OCI-LY3 (cell line): ENCODE measurements around the gene EBI3.
"Not testable (repeated sequence)": the region's sequence is repeated elsewhere in the genome, so short reads cannot be mapped to it uniquely, and the experiment has no call there.

Source experiments
- H2AFZ ChIP-seq: fragments of 200-600, 300-600 bp; shearing (Covaris generic); 2 replicates; pipeline ENCODE4 v1.6.0; 2014; ENCODE audit warnings: antibody characterized with exemption, low read depth, low read length
- H3K27ac ChIP-seq: fragments of 200-600, 300-600 bp; sonication (generic); 2 replicates; pipeline ENCODE4 v1.5.1; 2014; ENCODE audit warnings: mild to moderate bottlenecking, low read length, moderate library complexity, mixed read lengths
- H3K27me3 ChIP-seq: fragments of 200-600, 300-600 bp; sonication (generic); 2 replicates; pipeline ENCODE4 v1.6.1; 2014; ENCODE audit warnings: low read depth, low read length, mixed read lengths
- H3K36me3 ChIP-seq: fragments of 200-600, 300-600 bp; sonication (generic); replicated peaks from 2 replicates; pipeline ENCODE3; 2014; ENCODE audit warnings: low read depth, low read length, mixed read lengths
- H3K4me1 ChIP-seq: fragments of 300-600, 200-600 bp; sonication (generic); 2 replicates; pipeline ENCODE4 v1.6.1; 2014; ENCODE audit warnings: low read length, mixed read lengths
- H3K4me2 ChIP-seq: fragments of 200-600, 300-600 bp; sonication (generic); 2 replicates; pipeline ENCODE4 v1.6.1; 2014; ENCODE audit warnings: low read length, mixed read lengths
- H3K4me3 ChIP-seq: fragments of 300-600, 200-600 bp; sonication (generic); 2 replicates; pipeline ENCODE4 v1.5.1; 2014; ENCODE audit warnings: antibody characterized with exemption, mild to moderate bottlenecking, low read length, moderate library complexity
- H3K79me2 ChIP-seq: fragments of 300-600, 200-600 bp; shearing (Covaris generic); 2 replicates; pipeline ENCODE4 v1.6.1; 2014; ENCODE audit warnings: mild to moderate bottlenecking, low read length, mixed read lengths
- H3K9ac ChIP-seq: fragments of 300-600, 200-600 bp; shearing (Covaris generic); 2 replicates; pipeline ENCODE4 v1.6.0; 2014; ENCODE audit warnings: mild to moderate bottlenecking, low read length, moderate library complexity
- H3K9me3 ChIP-seq: fragments of 200-600, 300-600 bp; shearing (Covaris generic); 2 replicates; pipeline ENCODE4 v1.6.1; 2014; ENCODE audit warnings: low read length, mixed read lengths; ENCODE audit not compliant: insufficient read depth
- H4K20me1 ChIP-seq: fragments of 200-600, 300-600 bp; sonication (generic); 2 replicates; pipeline ENCODE4 v1.6.1; 2016; ENCODE audit warnings: low read length, mixed read lengths; ENCODE audit not compliant: insufficient read depth
- CTCF ChIP-seq: fragments of 200-600, 300-600 bp; sonication (generic); IDR thresholded peaks from 2 replicates; pipeline ENCODE4 v1.5.1; 2014; ENCODE audit warnings: antibody characterized with exemption, low read length, low read depth
- EZH2phosphoT487 ChIP-seq: fragments of 200-600 bp; shearing (Covaris generic); IDR thresholded peaks from 2 replicates; pipeline ENCODE4 v1.6.1; 2018; ENCODE audit warnings: antibody characterized with exemption, mixed run types, low read depth

Gene EBI3

GRCh38 chr19:4186087-4186993, 43.0 kb upstream of the EBI3 start:
- peak overlapping the region; percentile 47 for H3K4me2 ChIP-seq
- H3K9ac ChIP-seq, result no peak overlapping the region
- H3K4me1 ChIP-seq, result peaks cover 17% of the 10 kb centered on the region
- H3K27me3 ChIP-seq, result no peaks in the 10 kb centered on the region
- peak overlapping the region; percentile 55 for H2AFZ ChIP-seq
- peaks cover 10% of the 10 kb centered on the region for H3K79me2 ChIP-seq
- no peak overlapping the region for H3K4me3 ChIP-seq
- no peaks in the 10 kb centered on the region for H3K36me3 ChIP-seq
- H4K20me1 ChIP-seq, result no peaks in the 10 kb centered on the region
- H3K27ac ChIP-seq, result no peak overlapping the region
- TF ChIP-seq EZH2phosphoT487 (no peak), CTCF (peak; percentile 87)
- H3K9me3 ChIP-seq, result no peaks in the 10 kb centered on the region

GRCh38 chr19:4187313-4188122, 41.8 kb upstream of the EBI3 start:
- Histone ChIP-seq H2AFZ (no peak overlapping the region), H4K20me1 (no peaks in the 10 kb centered on the region), H3K4me1 (peaks cover 16% of the 10 kb centered on the region), H3K27me3 (no peaks in the 10 kb centered on the region), H3K9ac (no peak overlapping the region), H3K9me3 (no peaks in the 10 kb centered on the region), H3K27ac (no peak overlapping the region), H3K79me2 (no peaks in the 10 kb centered on the region), H3K4me3 (no peak overlapping the region), H3K4me2 (no peak overlapping the region), H3K36me3 (no peaks in the 10 kb centered on the region)
- TF ChIP-seq CTCF (no peak), EZH2phosphoT487 (no peak)

GRCh38 chr19:4189641-4190040, 39.7 kb upstream of the EBI3 start:
- Histone ChIP-seq H3K79me2 (no peaks in the 10 kb centered on the region), H3K9ac (no peak overlapping the region), H3K4me1 (peaks cover 12% of the 10 kb centered on the region), H3K9me3 (no peaks in the 10 kb centered on the region), H3K4me2 (no peak overlapping the region), H3K36me3 (no peaks in the 10 kb centered on the region), H2AFZ (no peak overlapping the region), H4K20me1 (no peaks in the 10 kb centered on the region), H3K27me3 (0 out of 2 replicates have a peak, but pooled peaks cover 8% of the 10 kb centered on the region), H3K4me3 (no peak overlapping the region), H3K27ac (no peak overlapping the region)
- TF ChIP-seq CTCF (no peak), EZH2phosphoT487 (no peak)

- not testable (repeated sequence) for H3K36me3 ChIP-seq, H3K9me3 ChIP-seq, H4K20me1 ChIP-seq, H3K4me2 ChIP-seq, H3K79me2 ChIP-seq, H3K4me3 ChIP-seq, H3K27me3 ChIP-seq, H3K4me1 ChIP-seq, H3K9ac ChIP-seq, H2AFZ ChIP-seq, H3K27ac ChIP-seq
Observed at GRCh38 chr19:4192537-4192936, 36.8 kb upstream of the EBI3 start.
